Neural cell (in vitro differentiated cells): ENCODE data around the gene KDM4C. TPM values are rescaled to one million over a fixed set of nuclear protein-coding genes. Genes with fewer than 3 reads are reported as not detected.

Experiments used
- polyA plus RNA-seq: library from polyadenylated mRNA; depleted of rRNA; stranded (reverse); fragments of >200 nt; gene quantifications from 2 replicates; pipeline ENCODE4 v1.2.3, GENCODE V29; 2014
- small RNA-seq, 3 experiments: library from RNA; depleted of rRNA; stranded (forward); fragments of <200 nt; gene quantifications; one replicate each; pipeline ENCODE3, GENCODE V24; 2012

KDM4C gene
- polyA plus RNA-seq, 1 donor from 2014 or later, result 21.1 TPM

Small RNA genes within 50 kb of the gene (small RNA-seq; reads per million reads assigned to genes)
- gene SNRPEP2, result 0 reads per million in 3 experiments

Other genes starting within 250 kb of the KDM4C start
- gene GLDC, start 112.2 kb upstream of the KDM4C start, polyA plus RNA-seq, result 11.4 and 13.9 TPM in 2 replicates